ENCODE data around the gene ZBTB2.
"Not testable (repeated sequence)": the region's sequence is repeated elsewhere in the genome, so short reads cannot be mapped to it uniquely, and the experiment has no call there.

Gene ZBTB2

GRCh38 chr6:151327101-151327500 is 64.3 kb downstream of the ZBTB2 start:
- no peak for DNase-seq (ENCODE audit: low spot score)

GRCh38 chr6:151326116-151326825 is 65.1 kb downstream of the ZBTB2 start:
- no peak for DNase-seq (ENCODE audit: low spot score)

- DNase-seq (ENCODE audit: low spot score) = peak; percentile 59
Observed at GRCh38 chr6:151325075-151326050, 66.0 kb downstream of the ZBTB2 start.

- no peak for DNase-seq (ENCODE audit: low spot score)
Observed at GRCh38 chr6:151324488-151324825, 66.9 kb downstream of the ZBTB2 start.

GRCh38 chr6:151323791-151324487 is 67.4 kb downstream of the ZBTB2 start:
- DNase-seq (ENCODE audit: low spot score) = peak; percentile 74

- no peak for DNase-seq (ENCODE audit: low spot score)
Observed at GRCh38 chr6:151322570-151322969, 68.8 kb downstream of the ZBTB2 start.

GRCh38 chr6:151321438-151321837 is 69.9 kb downstream of the ZBTB2 start:
- no peak for DNase-seq (ENCODE audit: low spot score)

- no peak for DNase-seq (ENCODE audit: low spot score)
Observed at GRCh38 chr6:151320140-151320539, 71.2 kb downstream of the ZBTB2 start.

GRCh38 chr6:151317995-151318365 is 73.4 kb downstream of the ZBTB2 start:
- DNase-seq (ENCODE audit: low spot score) = no peak

- no peak for DNase-seq (ENCODE audit: low spot score)
Observed at GRCh38 chr6:151317103-151317994, 74.0 kb downstream of the ZBTB2 start.

GRCh38 chr6:151315661-151316060 is 75.7 kb downstream of the ZBTB2 start:
- not testable (repeated sequence) for DNase-seq (ENCODE audit: low spot score)
